HG03565 (cell line): ENCODE measurements around the gene DENND5A.
"Not testable (repeated sequence)": the region's sequence is repeated elsewhere in the genome, so short reads cannot be mapped to it uniquely, and the experiment has no call there.

Source experiments
- ATAC-seq: cut with Tn5 transposase; IDR thresholded peaks from one replicate; pipeline ENCODE4 v1.9.1; 2021; ENCODE audit warnings: mild to moderate bottlenecking, moderate library complexity; ENCODE audit not compliant: unreplicated experiment

The DENND5A gene

DNA sequence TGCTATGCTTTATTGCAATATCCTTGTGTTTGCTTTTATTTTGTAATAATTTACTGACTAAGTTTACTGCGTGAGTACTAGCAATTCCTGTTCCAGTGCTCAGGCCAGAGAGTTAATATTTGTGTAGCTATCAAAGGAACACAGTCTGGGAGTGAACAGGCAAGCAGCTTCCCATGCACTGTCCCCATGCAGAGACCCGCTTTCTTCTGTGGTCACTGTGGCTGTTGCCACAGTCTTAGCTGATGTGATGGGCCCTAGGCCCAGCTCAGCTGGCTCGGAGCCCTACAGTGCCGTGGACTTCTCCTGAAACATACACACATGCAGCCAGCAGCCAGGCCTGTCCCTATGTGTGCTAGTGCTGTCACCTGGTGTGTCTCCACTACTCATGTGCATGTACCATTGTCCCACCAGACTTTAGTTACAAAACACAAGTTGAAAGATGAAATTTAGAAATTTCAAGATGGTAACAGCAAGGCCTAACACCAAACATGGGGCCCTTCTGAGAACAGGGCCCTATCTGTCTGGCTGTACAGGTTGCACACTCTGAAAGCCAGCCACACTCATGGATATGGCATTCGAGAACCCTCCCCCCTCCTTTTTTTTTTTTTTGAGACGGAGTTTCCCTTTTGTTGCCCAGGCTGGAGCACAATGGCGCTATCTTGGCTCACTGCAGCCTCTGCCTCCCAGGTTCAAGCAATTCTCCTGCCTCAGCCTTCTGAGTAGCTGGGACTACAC, 161.4 kb downstream of the DENND5A start:
- no peak for ATAC-seq

DNA sequence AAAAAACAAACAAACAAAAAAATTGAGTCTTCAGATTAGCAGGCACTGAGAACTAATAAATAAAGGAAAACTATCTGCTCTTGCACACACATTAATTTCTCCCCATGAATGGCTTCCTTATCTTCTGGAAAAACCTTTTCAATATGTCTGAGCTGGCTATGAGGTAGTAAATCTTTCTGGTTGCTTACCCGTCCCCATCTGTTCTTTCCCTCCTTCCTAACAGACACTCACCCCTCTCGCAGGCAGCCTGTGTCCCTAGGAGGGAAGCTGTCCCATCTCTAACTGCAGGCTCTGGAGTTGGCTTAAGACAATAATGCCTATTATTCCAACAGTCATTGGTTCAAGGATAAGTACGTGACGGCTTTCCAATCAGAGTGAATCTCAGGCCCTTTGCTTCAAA, 165.5 kb downstream of the DENND5A start:
- ATAC-seq: no peak

GRCh38 chr11:9098455-9098854, 166.7 kb downstream of the DENND5A start:
- not testable (repeated sequence) for ATAC-seq

GRCh38 chr11:9097186-9097943, 167.8 kb downstream of the DENND5A start:
- not testable (repeated sequence) for ATAC-seq

- no peak for ATAC-seq
These were observed 168.7 kb downstream of the DENND5A start for GRCh38 chr11:9096427-9096826.

- no peak for ATAC-seq
These were observed 169.7 kb downstream of the DENND5A start for GRCh38 chr11:9095421-9095820.

- no peak for ATAC-seq
These were observed 170.7 kb downstream of the DENND5A start for GRCh38 chr11:9094420-9094819.

DNA sequence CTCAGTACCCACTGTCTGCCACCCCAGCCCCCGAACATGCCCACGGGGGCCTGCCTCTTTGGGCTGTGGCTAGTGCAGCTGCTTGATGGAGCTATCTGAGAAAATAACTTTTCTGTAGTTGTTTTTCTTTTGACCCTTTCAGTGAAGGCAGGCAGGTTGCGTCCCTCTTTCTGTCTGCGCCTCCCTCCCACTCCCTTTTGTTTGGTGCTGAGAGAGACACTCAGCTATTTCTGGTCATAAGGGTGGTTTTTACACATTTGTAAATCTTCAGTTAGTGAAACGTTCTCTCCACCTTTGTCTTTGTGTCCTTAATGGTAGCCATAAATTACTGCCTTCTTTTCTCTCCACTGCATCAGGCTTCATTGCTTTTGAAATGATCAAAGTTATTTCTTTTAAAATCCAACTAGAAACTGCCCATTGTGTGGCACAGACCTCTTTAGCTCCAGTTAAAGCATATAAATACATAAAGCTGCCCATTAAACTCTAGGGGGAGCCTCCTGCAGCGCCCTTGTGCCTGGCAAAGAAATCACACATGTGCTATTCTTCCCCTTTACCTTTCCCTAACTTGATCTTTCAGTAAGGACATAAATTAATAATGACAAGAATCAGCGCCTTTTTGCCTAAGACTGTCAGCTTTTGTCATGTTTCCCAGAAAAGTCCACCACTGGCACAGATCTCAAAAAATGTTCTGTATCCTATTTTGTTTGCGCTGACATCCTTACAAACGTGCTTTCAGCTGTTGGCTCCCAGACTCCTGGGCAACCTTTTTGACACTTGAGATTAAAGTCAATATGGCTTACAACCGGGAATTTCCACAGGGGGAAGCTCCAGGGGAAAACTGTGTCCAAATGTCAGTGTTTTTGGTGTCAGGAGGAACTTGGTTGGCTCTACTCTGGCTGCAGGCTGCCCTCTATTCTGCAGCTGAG, 172.0 kb downstream of the DENND5A start:
- no peak for ATAC-seq

DNA sequence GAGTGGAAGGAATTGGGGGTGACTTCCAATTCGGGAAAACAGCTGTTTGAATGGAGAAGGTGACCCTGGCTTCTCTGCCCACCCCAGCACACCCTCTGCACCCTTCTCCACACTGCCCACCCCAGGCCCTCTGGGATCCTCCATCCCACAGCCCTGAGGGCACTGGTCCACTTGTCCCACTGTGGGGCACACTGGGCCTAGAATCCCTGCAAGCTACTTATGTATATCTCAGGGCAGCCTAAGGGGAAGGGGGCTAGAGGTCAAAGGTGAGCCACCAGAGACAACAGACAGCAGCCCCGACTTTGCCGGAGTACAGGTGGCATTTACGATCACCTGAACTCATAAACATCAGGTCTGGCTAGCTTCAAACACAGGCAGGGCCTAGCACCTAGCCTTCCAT, 173.1 kb downstream of the DENND5A start:
- no peak for ATAC-seq

DNA sequence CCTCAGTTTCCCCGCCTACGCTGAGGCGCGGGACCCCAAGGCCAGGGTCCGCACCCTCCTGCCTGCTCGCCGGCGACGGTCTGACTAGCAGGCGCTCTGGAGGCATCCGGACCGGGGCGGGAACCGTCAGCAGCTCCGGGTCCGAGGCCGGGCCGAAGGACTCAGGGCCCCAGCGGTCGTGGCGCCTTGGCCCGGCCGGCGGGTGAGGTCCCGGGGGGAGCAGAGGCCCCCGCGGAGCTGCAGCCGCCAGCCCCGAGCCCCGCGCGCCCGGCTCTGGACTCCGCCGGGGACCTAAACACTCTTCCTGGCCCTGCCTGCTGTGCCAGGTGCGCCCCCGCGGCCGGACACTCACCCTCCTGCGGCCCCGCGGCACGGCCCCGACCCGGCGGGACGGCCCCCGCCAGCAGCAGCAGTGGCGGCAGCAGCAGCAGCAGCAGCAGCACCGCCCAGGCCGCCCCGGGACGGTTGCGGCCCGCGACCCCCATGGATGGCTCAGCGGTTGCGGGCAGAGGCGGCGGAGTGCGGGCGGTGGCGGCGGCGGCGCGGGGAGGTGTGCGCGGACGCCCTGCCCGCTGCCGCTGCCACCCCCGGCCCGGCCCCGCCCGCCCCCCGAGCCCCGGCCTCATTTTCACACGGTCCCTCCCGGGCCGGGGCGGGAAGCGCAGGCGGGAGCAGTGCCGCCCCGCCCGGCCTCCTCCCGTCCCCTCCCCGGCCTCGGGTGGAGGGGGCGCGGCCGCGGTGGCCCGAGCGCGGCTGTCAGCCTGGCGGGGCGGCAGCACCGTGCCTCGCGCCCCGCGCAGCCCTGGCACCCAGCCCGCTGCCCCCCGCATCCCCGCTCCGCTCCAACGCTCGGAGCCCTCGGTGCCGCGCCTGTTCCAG, 173.9 kb downstream of the DENND5A start, which contains the start of gene SCUBE2:
SCUBE2 (minus strand) TSS at position 556 of the 879 bp plus-strand sequence; CDS start at position 485, 71 bp downstream.
- ATAC-seq: no peak

- no peak for ATAC-seq
These were observed 174.6 kb downstream of the DENND5A start for GRCh38 chr11:9090488-9091043.

GRCh38 chr11:9089636-9090035, 175.5 kb downstream of the DENND5A start:
- no peak for ATAC-seq

DNA sequence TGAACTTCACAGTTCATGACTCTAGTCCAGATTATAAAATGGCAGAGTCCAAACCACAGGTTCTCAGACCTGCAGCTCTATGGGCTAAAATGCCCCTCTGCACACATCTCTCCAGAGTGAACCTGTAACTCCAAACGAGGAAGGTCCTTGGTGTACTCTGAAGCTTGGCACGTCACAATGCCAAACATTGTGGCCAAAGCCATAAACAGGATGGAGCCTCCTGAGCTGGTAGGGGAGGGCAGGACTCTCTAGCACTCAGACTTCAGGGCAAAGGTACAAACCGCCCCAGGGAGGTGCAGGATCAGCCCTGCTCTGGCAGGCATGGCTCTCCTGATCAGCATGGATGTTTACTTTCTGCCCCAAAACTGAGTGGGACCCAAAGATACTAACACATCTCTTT, 176.1 kb downstream of the DENND5A start:
- no peak for ATAC-seq
